Kidney epithelial cell (primary cell): ENCODE data around the gene GRIA4. TPM values are rescaled to one million over a fixed set of nuclear protein-coding genes. Genes with fewer than 3 reads are reported as not detected.
A peak's percentile ranks its signal among the peaks of the same experiment; 100 is the strongest.

Experiments used
- DNase-seq: peaks from one replicate; pipeline ENCODE4 v3.0.0-alpha.2; 2010; ENCODE audit warnings: low read depth
- H3K27me3 ChIP-seq: 2 replicates; pipeline ENCODE4 v1.6.0; 2011; ENCODE audit warnings: low read length; ENCODE audit not compliant: control insufficient read depth, insufficient read depth
- H3K36me3 ChIP-seq: 2 replicates; pipeline ENCODE4 v1.5.1; 2011; ENCODE audit warnings: low read length; ENCODE audit not compliant: control insufficient read depth, insufficient read depth
- H3K4me3 ChIP-seq: 2 replicates; pipeline ENCODE4 v1.5.1; 2011; ENCODE audit warnings: low read depth, mild to moderate bottlenecking, control low read depth, low read length
- total RNA-seq: library from RNA; depleted of rRNA; stranded (reverse); fragments of >200 nt; gene quantifications from 2 replicates; pipeline ENCODE4 v1.2.3, GENCODE V29; 2015
- TF ChIP-seq, protein P1 (sequence below): IDR thresholded peaks from 2 replicates; pipeline ENCODE4 v1.5.1; 2011; ENCODE audit warnings: mild to moderate bottlenecking, moderate library complexity, low read length, control low read depth, inconsistent platforms; ENCODE audit not compliant: insufficient read depth, poor library complexity, severe bottlenecking

Gene GRIA4
- total RNA-seq, 1 donor from 2014 or later, result not detected

DNA sequence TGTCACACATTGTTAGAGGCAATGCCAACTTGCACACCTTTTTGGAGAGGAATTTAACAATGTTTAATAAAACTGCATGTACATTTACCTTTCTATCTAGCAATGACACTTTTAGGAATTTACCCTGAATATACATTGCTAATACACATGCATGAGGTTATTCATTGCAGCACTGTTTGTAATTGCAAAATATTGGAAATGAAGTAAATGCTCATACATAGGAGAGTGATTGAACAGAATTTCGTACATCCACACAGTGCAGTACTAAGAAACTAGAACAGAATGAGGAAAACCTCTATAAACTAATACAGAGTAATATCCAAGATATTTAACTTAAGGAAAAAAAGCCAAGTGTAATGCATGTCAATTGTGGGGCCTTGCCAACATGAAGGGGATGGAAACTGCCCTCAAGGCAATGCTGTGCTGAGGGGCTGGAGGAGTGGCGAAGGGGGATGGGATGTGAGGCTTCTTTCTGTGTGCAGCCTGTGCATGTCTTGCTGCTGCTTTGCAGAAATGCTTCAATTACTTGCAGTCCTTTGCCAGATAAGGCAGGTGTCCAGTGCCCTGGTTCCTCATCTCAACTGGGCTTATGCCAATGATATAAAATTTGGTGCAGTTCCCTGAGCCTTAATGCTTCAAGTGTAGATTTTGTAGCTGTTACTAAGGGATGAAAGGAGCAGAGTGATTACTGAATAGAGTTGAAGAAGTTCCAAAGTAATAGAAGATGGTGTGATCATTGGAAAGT, 96.1 kb downstream of the GRIA4 start:
- DNase-seq, result no peak
- TF ChIP-seq, protein P1, sequence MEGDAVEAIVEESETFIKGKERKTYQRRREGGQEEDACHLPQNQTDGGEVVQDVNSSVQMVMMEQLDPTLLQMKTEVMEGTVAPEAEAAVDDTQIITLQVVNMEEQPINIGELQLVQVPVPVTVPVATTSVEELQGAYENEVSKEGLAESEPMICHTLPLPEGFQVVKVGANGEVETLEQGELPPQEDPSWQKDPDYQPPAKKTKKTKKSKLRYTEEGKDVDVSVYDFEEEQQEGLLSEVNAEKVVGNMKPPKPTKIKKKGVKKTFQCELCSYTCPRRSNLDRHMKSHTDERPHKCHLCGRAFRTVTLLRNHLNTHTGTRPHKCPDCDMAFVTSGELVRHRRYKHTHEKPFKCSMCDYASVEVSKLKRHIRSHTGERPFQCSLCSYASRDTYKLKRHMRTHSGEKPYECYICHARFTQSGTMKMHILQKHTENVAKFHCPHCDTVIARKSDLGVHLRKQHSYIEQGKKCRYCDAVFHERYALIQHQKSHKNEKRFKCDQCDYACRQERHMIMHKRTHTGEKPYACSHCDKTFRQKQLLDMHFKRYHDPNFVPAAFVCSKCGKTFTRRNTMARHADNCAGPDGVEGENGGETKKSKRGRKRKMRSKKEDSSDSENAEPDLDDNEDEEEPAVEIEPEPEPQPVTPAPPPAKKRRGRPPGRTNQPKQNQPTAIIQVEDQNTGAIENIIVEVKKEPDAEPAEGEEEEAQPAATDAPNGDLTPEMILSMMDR, result no peak
- H3K27me3 ChIP-seq, result no peaks in the 10 kb centered on the region
- no peak overlapping the region for H3K4me3 ChIP-seq
- no peaks in the 10 kb centered on the region for H3K36me3 ChIP-seq

- H3K4me3 ChIP-seq, result no peak overlapping the region
- DNase-seq, result no peak
- H3K36me3 ChIP-seq, result no peaks in the 10 kb centered on the region
- H3K27me3 ChIP-seq, result no peaks in the 10 kb centered on the region
- TF ChIP-seq, protein P1, result no peak
Measured at GRCh38 chr11:105713106-105713505, 103.2 kb downstream of the GRIA4 start.

DNA sequence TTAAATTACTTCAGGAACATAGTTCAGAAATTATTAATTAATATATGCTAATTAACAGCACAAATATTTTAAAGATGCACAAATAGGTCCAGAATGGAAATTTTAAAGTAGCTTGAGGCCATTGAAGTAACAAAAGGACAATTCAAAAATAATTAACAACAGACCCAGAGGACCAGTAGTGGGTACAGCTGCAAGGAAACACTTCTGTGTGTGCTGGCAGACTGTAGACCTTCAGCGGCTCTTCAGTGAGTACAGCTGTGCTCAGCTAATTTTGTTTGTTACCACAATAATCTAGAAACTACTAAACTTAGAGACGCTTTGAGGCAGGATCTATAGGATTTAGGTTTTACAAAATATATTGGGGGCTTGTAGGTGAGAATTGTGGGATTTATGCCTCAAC, 103.8 kb downstream of the GRIA4 start:
- H3K4me3 ChIP-seq, result no peak overlapping the region
- TF ChIP-seq, protein P1, result no peak
- no peaks in the 10 kb centered on the region for H3K27me3 ChIP-seq
- no peaks in the 10 kb centered on the region for H3K36me3 ChIP-seq
- no peak for DNase-seq

GRCh38 chr11:105718641-105719040, 108.8 kb downstream of the GRIA4 start:
- peak; percentile 86 for DNase-seq
- H3K36me3 ChIP-seq, result no peaks in the 10 kb centered on the region
- no peak overlapping the region for H3K4me3 ChIP-seq
- TF ChIP-seq, protein P1, result no peak
- no peaks in the 10 kb centered on the region for H3K27me3 ChIP-seq

GRCh38 chr11:105719073-105719822, 109.4 kb downstream of the GRIA4 start:
- H3K27me3 ChIP-seq, result no peaks in the 10 kb centered on the region
- TF ChIP-seq, protein P1, result no peak
- DNase-seq, result peak; percentile 73
- peak overlapping the region; percentile 4 for H3K4me3 ChIP-seq
- no peaks in the 10 kb centered on the region for H3K36me3 ChIP-seq
